Choroid plexus epithelial cell (primary cell): Measurements from ENCODE around the gene CTNNA1.

Experiments
- DNase-seq: peaks from one replicate; pipeline ENCODE4 v3.0.0-alpha.2; 2010; ENCODE audit warnings: low read depth
- H3K4me3 ChIP-seq: 2 replicates; pipeline ENCODE4 v1.5.1; 2011; ENCODE audit warnings: low read depth, mild to moderate bottlenecking, control low read depth, low read length, moderate library complexity
- CTCF ChIP-seq: conservative IDR thresholded peaks from 2 replicates; pipeline ENCODE4 v1.5.1; 2011; ENCODE audit warnings: low read depth, mild to moderate bottlenecking, control low read depth, inconsistent platforms, low read length, moderate library complexity

CTNNA1 gene

DNA sequence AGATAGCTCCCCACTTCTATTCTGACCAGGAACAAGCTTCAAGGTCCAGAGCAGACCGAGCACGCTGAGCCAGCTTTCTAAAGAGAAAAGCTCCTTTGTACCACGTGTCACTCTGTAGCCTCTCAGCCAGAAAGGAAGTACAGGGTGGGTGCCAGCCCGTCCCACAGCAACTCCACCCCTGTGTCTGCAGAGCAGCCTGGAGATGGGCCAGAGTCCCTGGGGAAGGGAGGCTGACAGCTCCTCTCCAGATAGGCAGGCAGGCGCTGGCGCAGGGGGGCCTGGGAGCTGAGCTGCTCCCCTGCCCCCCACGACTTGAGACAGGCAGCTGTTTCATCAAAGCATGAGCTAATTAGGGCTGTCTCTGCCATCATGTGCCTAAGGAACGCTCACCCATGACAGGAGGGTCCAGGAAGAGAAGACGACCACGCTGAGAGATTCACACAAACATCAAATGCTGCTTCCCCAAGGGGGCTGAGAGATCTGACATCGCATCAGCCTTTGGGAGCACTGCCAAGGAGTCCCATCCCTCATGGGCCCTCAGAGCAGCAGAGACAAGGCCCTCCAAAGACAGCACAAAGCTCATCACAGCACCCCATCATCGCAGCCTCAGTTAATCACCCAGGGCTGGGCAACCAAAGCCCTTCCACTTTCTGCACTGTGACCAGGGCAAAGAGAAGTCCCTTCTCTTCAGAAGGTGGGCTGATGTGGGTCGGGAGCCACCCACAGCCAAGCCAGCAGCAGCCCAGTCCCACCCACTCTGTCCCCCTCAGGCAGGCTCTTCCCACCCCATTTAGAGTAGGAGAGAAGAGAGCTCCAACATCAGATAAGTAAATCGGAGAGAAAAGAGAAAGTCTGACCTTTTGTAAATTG, 200.4 kb downstream of the CTNNA1 start:
- peak; percentile 70 for DNase-seq
- no peak overlapping the region for H3K4me3 ChIP-seq
- TF ChIP-seq CTCF, result no peak

- no peak overlapping the region for H3K4me3 ChIP-seq
- TF ChIP-seq CTCF, result no peak
- no peak for DNase-seq
Measured at GRCh38 chr5:138954257-138955012, 201.2 kb downstream of the CTNNA1 start.

- no peak for TF ChIP-seq CTCF
- peak; percentile 41 for DNase-seq
- no peak overlapping the region for H3K4me3 ChIP-seq
Measured at GRCh38 chr5:138955013-138955660, 201.9 kb downstream of the CTNNA1 start.

- H3K4me3 ChIP-seq, result no peak overlapping the region
- no peak for TF ChIP-seq CTCF
- no peak for DNase-seq
Measured at GRCh38 chr5:138955671-138956295, 202.6 kb downstream of the CTNNA1 start.

GRCh38 chr5:138956801-138957200, 203.6 kb downstream of the CTNNA1 start:
- H3K4me3 ChIP-seq, result no peak overlapping the region
- TF ChIP-seq CTCF, result no peak
- DNase-seq, result no peak

- TF ChIP-seq CTCF, result no peak
- no peak for DNase-seq
Measured at GRCh38 chr5:138960145-138960692, 207.0 kb downstream of the CTNNA1 start.

More at GRCh38 chr5:138960145-138960692, 207.0 kb downstream of the CTNNA1 start:
- H3K4me3 ChIP-seq, result no peak overlapping the region
